HG03095 (cell line): ENCODE data around the gene ATP6V0D1.
"Not testable (repeated sequence)": the region's sequence is repeated elsewhere in the genome, so short reads cannot be mapped to it uniquely, and the experiment has no call there.

Experiments used
- ATAC-seq: cut with Tn5 transposase; IDR thresholded peaks from one replicate; pipeline ENCODE4 v1.9.1; 2021; ENCODE audit warnings: moderate library complexity; ENCODE audit not compliant: unreplicated experiment

ATP6V0D1 gene

GRCh38 chr16:67480833-67481560 is at the start of gene ATP6V0D1:
Gene ATP6V0D1 (minus strand): TSS chr16:67481157. CDS start chr16:67481086, 71 bp downstream.
- peak; percentile 88 for ATAC-seq

DNA sequence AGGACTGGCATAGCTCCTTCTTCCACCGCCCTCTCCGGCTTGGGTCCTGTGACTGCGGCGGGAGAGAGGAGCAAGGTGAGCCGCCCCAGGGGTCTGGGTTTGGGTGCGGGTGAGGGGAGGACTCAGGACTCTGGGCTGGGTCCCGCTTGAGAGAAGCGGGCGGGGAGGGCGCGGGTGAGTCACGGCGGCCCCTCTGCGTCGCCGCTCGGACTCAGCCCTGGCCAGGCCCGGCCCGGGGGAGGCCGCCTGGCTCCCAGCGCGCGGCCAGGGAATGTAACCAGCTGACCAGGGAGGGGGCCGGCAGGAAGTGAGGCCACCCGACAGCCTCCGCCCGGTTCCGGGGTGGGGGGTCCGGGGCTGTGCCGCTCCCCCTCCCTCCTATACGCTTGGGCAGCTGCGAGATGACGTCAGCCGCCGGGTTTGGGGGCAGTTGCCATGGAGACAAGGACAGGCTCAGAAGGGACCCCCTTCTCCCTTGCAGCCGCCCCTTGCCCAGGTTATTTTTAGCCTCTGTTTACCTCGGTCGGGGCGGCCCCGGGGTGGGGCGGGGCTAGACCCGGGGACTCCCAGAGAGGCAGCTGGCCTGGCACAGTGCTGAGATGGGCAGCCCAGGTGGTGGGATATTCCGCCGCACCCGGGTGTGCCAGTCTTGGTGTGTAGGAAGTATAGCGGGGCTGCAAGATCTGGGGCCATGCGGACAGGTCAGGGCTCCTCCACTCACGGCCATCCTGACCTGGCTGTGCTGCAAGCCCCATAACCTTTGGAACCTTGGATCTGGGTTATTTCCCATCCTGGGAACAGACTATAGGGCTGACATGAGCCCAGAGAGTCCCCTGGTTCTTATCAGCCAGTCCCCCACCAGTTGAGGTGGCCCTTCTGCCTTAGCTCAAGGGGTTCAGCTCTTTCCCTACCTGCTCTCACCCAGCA is 49.3 kb upstream of the ATP6V0D1 start:
- ATAC-seq = no peak

- ATAC-seq = no peak
Measured at GRCh38 chr16:67529582-67530012, 48.6 kb upstream of the ATP6V0D1 start.

DNA sequence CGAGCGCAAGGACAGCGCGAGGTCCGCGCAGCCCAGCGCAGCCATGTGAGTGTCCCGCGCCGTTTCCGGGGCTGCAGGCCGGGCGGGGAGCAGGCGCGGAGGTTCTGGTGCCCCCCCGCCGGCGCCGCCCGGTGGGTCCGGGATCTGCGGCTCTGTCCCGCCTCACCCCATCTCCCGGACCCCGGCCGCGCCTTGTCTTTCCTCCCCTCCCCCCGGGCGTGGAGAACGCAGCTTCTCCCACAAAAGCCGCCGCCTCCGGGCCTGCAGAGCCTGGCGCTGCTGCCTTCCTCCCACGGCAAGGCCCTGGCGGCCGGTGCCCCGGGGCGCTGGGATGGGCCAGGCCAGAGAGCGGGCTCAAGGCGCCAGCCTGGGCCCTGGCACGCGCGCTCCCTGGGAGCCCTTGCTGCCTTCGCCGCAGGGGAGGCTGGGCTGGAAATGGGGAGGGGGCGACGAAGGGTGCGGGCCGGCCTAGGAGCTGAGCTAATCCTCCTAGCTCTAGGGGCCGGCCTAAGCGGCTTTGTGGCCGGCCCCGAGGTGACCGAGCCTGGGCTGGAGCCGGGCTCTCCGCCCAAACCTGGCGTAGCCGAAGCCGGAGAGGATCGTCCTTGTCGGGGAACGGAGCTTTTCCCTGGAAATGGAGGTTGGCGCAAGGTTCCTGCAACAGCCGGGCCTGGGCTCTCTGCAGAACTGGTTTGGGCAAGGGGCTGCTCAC is 48.1 kb upstream of the ATP6V0D1 start:
- ATAC-seq = no peak

DNA sequence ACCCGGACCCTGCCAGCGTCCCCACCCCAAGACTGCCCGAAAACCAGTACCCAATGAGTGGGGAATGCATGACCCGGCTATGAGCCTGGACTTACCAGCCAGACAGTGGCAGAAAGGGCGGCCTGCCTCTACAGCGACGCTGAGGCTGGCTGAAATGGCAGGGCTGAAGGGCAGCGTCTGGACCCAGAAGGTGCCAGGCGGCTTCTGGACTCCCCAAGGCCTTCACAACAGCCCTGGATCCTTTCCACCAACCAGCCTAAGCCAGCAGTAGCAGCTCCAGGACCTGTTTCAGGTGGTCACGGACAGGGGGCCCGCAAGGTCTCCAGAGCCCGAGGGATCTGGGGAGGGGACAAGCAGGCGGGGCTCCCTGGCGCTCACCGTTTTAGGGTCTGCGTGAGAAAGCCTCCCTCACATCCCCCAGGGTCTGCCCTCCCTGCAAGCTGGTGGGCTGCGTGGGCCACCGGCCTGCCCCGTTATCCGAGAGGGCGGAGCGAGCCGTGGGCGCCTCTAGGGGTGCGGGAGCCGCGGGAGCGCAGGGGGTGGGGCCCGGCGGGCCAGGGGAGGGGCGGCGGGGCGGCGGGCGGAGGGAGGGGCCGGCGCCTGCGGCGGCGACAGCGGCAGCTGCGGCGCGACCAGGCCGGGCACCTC is 47.4 kb upstream of the ATP6V0D1 start, which contains the start of gene RIPOR1:
Gene RIPOR1, plus strand, starts transcription at position 608 of the 648 bp plus-strand sequence. CDS start 9,618 bp downstream, outside the sequence.
- ATAC-seq = no peak

DNA sequence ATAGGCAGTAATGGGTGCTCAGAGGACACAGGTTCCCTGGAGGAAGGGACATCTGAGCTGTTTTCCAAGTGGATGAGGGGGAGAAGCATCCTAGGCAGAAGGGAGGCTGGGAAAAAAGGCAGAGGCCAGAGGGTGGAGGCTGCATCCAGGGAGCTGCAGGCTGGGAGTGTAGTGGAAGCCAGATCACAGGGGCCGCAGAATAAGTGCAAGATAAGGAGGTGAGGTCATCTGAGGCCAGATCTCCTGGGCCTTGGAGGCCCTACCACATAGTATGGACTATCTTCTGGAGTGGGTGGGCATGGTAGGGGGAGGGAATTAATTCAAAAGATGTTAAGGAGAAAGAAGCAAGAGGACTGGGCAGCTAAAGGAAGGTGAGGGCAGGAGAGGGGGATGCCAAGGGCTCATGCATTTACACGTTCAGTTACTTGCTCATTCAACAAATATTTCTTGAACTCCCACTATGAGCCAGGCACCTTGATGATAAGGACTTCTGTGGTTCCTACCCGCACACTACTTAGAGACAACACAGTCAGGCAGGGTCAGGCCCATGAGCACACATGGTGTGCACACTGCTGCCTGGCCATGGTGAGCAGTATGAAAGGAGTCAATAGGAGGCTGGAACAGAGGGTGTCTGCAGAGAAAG is 45.3 kb upstream of the ATP6V0D1 start:
- ATAC-seq = no peak

GRCh38 chr16:67525176-67525860 is 44.4 kb upstream of the ATP6V0D1 start:
- no peak for ATAC-seq

DNA sequence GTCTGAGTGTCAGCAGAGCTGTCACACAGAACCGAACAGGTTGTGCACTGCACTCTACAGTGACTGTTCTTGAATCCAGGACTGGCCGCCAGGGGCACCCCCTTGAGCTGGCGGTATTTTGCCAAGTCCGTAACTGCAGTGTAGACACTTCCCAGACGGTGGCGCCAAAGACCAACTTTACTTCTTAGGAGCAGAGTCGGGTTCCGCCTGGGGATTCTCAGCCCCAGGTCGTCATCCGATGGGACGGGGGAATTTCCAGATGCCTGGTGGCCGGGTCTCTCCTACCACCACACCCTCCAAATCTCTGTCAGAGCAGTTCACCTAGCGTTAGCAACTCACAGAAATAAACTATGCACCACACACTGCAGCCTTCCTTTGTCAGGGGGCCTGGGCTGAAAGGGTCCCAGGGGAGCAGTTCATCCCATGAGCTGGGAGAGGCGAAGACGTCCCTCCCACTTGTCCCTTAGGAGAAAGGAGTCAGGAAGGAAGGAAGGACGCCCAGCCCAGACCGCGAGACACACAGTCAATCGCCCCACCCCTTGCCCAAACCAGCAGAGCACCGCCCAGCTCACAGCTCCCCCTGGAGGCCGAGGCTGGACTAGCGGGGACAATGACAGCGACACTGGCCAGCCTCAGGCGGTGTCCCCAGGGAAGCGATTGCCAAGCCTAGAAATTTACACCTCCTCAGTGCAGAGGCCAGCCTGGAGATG is 40.3 kb upstream of the ATP6V0D1 start:
- ATAC-seq = peak; percentile 47

GRCh38 chr16:67519242-67519641 is 38.3 kb upstream of the ATP6V0D1 start:
- no peak for ATAC-seq

DNA sequence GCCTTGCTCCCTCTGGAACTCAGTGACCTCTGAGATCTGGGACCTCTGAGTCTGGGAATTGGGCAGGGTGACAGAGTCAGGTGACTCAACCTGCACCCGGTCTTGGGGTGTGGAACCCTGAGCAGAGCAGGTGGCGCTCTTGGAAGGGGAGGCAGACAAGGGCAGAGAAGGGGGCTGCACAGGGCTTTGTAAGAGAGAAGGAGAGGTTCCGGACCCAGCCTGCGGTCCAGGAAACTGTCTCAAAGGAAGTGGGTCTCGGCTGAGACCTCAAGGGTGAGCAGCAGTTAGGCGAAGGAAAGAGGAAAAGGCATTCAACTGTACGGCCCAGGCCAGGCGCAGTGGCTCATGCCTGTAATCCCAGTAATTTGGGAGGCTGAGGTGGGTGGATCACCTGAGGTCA is 37.7 kb upstream of the ATP6V0D1 start:
- no peak for ATAC-seq

- peak; percentile 39 for ATAC-seq
Measured at GRCh38 chr16:67517661-67518423, 36.9 kb upstream of the ATP6V0D1 start.

GRCh38 chr16:67517155-67517445 is 36.1 kb upstream of the ATP6V0D1 start:
- ATAC-seq = no peak

- no peak for ATAC-seq
Measured at GRCh38 chr16:67516296-67517154, 35.6 kb upstream of the ATP6V0D1 start.

DNA sequence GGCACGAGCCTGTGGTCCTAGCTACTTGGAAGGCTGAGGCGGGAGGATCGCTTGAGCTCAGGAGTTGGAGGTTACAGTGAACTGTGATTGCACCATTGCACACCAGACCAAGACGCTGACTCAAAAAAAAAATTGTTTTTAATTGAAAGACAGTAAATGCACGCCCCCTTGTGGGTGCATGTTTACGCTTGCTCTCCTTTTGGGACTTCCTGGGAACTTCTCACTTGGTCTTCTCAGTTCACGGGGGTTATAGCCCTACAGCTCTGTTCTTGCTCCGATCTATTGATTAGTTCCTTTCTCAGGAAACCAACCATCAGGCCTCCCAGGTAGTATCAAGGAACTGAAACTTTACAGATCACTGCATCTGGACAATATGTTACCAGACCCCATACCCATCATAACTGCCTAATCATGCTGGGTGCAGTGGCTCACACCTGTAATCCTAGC is 33.4 kb upstream of the ATP6V0D1 start:
- no peak for ATAC-seq

- not testable (repeated sequence) for ATAC-seq
Measured at GRCh38 chr16:67513892-67514291, 32.9 kb upstream of the ATP6V0D1 start.

DNA sequence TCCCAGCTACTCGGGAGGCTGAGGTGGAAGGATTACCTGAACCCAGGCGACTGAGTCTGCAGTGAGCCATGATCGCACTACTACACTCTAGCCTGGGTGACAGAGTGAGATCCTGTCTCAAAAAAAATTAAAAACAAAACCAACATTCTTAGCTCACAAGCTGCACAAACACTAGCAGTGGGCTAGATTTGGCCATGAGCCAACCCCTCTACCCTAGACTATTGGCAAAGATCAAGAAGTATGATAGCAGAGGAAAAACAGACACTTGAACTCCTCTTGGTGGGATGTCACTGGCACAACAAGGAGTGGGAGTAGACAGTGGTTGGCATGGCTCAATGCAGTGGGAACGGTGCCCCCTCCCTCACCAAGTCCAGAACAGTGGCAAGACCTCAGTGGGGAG is 28.1 kb upstream of the ATP6V0D1 start:
- ATAC-seq = no peak

DNA sequence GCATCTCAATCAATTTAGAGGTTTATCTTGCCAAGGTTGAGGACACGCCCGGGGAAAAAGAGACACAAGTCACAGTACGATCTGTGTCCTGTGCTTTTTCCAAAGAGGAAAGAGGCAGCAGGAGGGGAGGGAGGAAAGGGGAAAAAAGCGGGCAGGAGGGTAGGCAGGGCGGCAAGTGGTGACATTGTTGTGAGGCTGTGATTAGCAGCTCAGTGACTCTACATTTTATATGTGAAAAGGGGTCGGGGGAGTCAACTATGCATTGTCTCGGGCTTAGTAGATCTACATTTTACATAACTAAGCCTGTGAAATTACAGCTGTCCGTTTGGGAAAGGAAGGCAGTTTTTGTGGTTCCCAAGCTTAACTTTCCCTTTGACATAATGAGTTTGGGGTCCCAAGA is 25.5 kb upstream of the ATP6V0D1 start:
- no peak for ATAC-seq
